ENCODE measurements around the gene PCP4L1.

- TF ChIP-seq CTCF (IDR thresholded peaks at IDR 0.05; ENCODE audit: insufficient read depth, low read length) (no peak), POLR2AphosphoS5 (IDR thresholded peaks at IDR 0.05; ENCODE audit: low read depth) (no peak), REST (IDR thresholded peaks at IDR 0.05; ENCODE audit: insufficient replicate concordance, low read depth) (no peak), SPI1 (IDR thresholded peaks at IDR 0.05; ENCODE audit: borderline replicate concordance, low read depth) (no peak), GABPA (IDR thresholded peaks at IDR 0.05; ENCODE audit: low read depth) (no peak)
Measured at GRCh38 chr1:161260376-161261260, 2.1 kb downstream of the PCP4L1 start.

Measured in HL-60 (cell line).